Measurements from ENCODE around the gene STK17A. TPM values are rescaled to one million over a fixed set of nuclear protein-coding genes. Genes with fewer than 3 reads are reported as not detected.

STK17A gene
- total RNA-seq, 2 donors from 2014 or later, result 49.2 to 56.4 TPM

- H3K36me3 Mint-ChIP-seq (ENCODE audit: insufficient read depth in 2 of 2), result peaks cover 0 to 3% of the 10 kb centered on the region in 2 donors
- no peak overlapping the region for H3K27ac Mint-ChIP-seq
- H3K9me3 Mint-ChIP-seq, result peaks cover 0 to 3% of the 10 kb centered on the region in 2 donors
- peaks cover 15% of the 10 kb centered on the region for H3K4me1 Mint-ChIP-seq (ENCODE audit: low read depth)
- ATAC-seq (replicated peaks in 1 of 2) (peak; percentile 71 to 84), DNase-seq (peak in 1 of 2 donors; percentile 10)
- H3K4me3 Mint-ChIP-seq, result peak overlapping the region; percentile 1 to 45
- peaks cover 12% of the 10 kb centered on the region for H3K27me3 Mint-ChIP-seq (ENCODE audit: low read depth)
Observed at GRCh38 chr7:43553999-43554398, 28.9 kb upstream of the STK17A start.

- peaks cover 15% of the 10 kb centered on the region for H3K4me1 Mint-ChIP-seq (ENCODE audit: low read depth)
- ATAC-seq (replicated peaks in 1 of 2), result peak; percentile 4 to 11
Observed at GRCh38 chr7:43554423-43554822, 28.5 kb upstream of the STK17A start.

GRCh38 chr7:43557831-43558495 is 24.9 kb upstream of the STK17A start:
- DNase-seq, result no peak
- Mint-ChIP-seq H3K4me3 (no peak overlapping the region), H3K9me3 (peaks cover 0 to 3% of the 10 kb centered on the region in 2 donors), H3K36me3 (ENCODE audit: insufficient read depth in 2 of 2) (peaks cover 0 to 3% of the 10 kb centered on the region in 2 donors), H3K27me3 (ENCODE audit: low read depth) (peaks cover 26% of the 10 kb centered on the region), H3K4me1 (ENCODE audit: low read depth) (peaks cover 15% of the 10 kb centered on the region), H3K27ac (no peak overlapping the region)
- ATAC-seq (replicated peaks in 1 of 2), result no peak

More at GRCh38 chr7:43554423-43554822, 28.5 kb upstream of the STK17A start:
- no peak for DNase-seq
- Mint-ChIP-seq H3K27me3 (ENCODE audit: low read depth) (peaks cover 12% of the 10 kb centered on the region), H3K27ac (no peak overlapping the region), H3K36me3 (ENCODE audit: insufficient read depth in 2 of 2) (peaks cover 0 to 3% of the 10 kb centered on the region in 2 donors), H3K9me3 (peaks cover 0 to 3% of the 10 kb centered on the region in 2 donors), H3K4me3 (peak overlapping the region; percentile 1 to 50)

GRCh38 chr7:43559171-43559945 is 23.6 kb upstream of the STK17A start:
- no peak overlapping the region for H3K27ac Mint-ChIP-seq
- peaks cover 5% of the 10 kb centered on the region for H3K4me1 Mint-ChIP-seq (ENCODE audit: low read depth)
- peaks cover 34% of the 10 kb centered on the region for H3K27me3 Mint-ChIP-seq (ENCODE audit: low read depth)
- ATAC-seq (replicated peaks in 1 of 2), result no peak
- H3K4me3 Mint-ChIP-seq, result no peak overlapping the region
- no peak for DNase-seq
- peaks cover 0 to 3% of the 10 kb centered on the region in 2 donors for H3K9me3 Mint-ChIP-seq
- no peaks in the 10 kb centered on the region for H3K36me3 Mint-ChIP-seq (ENCODE audit: insufficient read depth in 2 of 2)

- H3K4me3 Mint-ChIP-seq, result no peak overlapping the region
- peaks cover 35% of the 10 kb centered on the region for H3K27me3 Mint-ChIP-seq (ENCODE audit: low read depth)
- H3K4me1 Mint-ChIP-seq (ENCODE audit: low read depth), result no peaks in the 10 kb centered on the region
- no peak overlapping the region for H3K27ac Mint-ChIP-seq
- peaks cover 0 to 3% of the 10 kb centered on the region in 2 donors for H3K9me3 Mint-ChIP-seq
- ATAC-seq (replicated peaks in 1 of 2), result no peak
- H3K36me3 Mint-ChIP-seq (ENCODE audit: insufficient read depth in 2 of 2), result no peaks in the 10 kb centered on the region
- no peak for DNase-seq
Observed at GRCh38 chr7:43559946-43560335, 23.0 kb upstream of the STK17A start.

- Mint-ChIP-seq H3K4me3 (no peak overlapping the region), H3K36me3 (ENCODE audit: insufficient read depth in 2 of 2) (no peaks in the 10 kb centered on the region), H3K27ac (no peak overlapping the region), H3K27me3 (ENCODE audit: low read depth) (peaks cover 37% of the 10 kb centered on the region), H3K4me1 (ENCODE audit: low read depth) (no peaks in the 10 kb centered on the region), H3K9me3 (peaks cover 0 to 3% of the 10 kb centered on the region in 2 donors)
- no peak for DNase-seq
- no peak for ATAC-seq (replicated peaks in 1 of 2)
Observed at GRCh38 chr7:43560742-43561330, 22.1 kb upstream of the STK17A start.

- no peak for DNase-seq
- Mint-ChIP-seq H3K27me3 (ENCODE audit: low read depth) (peaks cover 33% of the 10 kb centered on the region), H3K4me1 (ENCODE audit: low read depth) (no peaks in the 10 kb centered on the region), H3K27ac (no peak overlapping the region), H3K36me3 (ENCODE audit: insufficient read depth in 2 of 2) (no peaks in the 10 kb centered on the region), H3K9me3 (peaks cover 0 to 3% of the 10 kb centered on the region in 2 donors), H3K4me3 (no peak overlapping the region)
- no peak for ATAC-seq (replicated peaks in 1 of 2)
Observed at GRCh38 chr7:43562383-43562782, 20.5 kb upstream of the STK17A start.

- Mint-ChIP-seq H3K27ac (no peak overlapping the region), H3K4me3 (no peak overlapping the region), H3K9me3 (no peaks in the 10 kb centered on the region), H3K36me3 (ENCODE audit: insufficient read depth in 2 of 2) (no peaks in the 10 kb centered on the region), H3K27me3 (ENCODE audit: low read depth) (peaks cover 33% of the 10 kb centered on the region), H3K4me1 (ENCODE audit: low read depth) (peaks cover 21% of the 10 kb centered on the region)
- ATAC-seq (replicated peaks in 1 of 2) (no peak), DNase-seq (no peak)
Observed at GRCh38 chr7:43565786-43566185, 17.1 kb upstream of the STK17A start.

GRCh38 chr7:43568529-43568928 is 14.4 kb upstream of the STK17A start:
- Mint-ChIP-seq H3K27me3 (ENCODE audit: low read depth) (peaks cover 13% of the 10 kb centered on the region), H3K9me3 (no peaks in the 10 kb centered on the region), H3K27ac (no peak overlapping the region), H3K4me3 (no peak overlapping the region), H3K4me1 (ENCODE audit: low read depth) (peaks cover 41% of the 10 kb centered on the region), H3K36me3 (ENCODE audit: insufficient read depth in 2 of 2) (no peaks in the 10 kb centered on the region)
- ATAC-seq (replicated peaks in 1 of 2) (no peak), DNase-seq (no peak)

GRCh38 chr7:43569424-43569823 is 13.5 kb upstream of the STK17A start:
- Mint-ChIP-seq H3K27me3 (ENCODE audit: low read depth) (peaks cover 10% of the 10 kb centered on the region), H3K27ac (no peak overlapping the region), H3K9me3 (no peaks in the 10 kb centered on the region), H3K4me3 (no peak overlapping the region), H3K4me1 (ENCODE audit: low read depth) (peaks cover 41% of the 10 kb centered on the region), H3K36me3 (ENCODE audit: insufficient read depth in 2 of 2) (no peaks in the 10 kb centered on the region)
- DNase-seq (no peak), ATAC-seq (replicated peaks in 1 of 2) (peak; percentile 52 to 59)

GRCh38 chr7:43570688-43571365 is 12.1 kb upstream of the STK17A start:
- Mint-ChIP-seq H3K4me1 (ENCODE audit: low read depth) (peaks cover 41% of the 10 kb centered on the region), H3K27me3 (ENCODE audit: low read depth) (no peaks in the 10 kb centered on the region), H3K9me3 (no peaks in the 10 kb centered on the region), H3K27ac (peak overlapping the region; percentile 20), H3K4me3 (no peak overlapping the region), H3K36me3 (ENCODE audit: insufficient read depth in 2 of 2) (no peaks in the 10 kb centered on the region)
- ATAC-seq (replicated peaks in 1 of 2) (no peak), DNase-seq (no peak)

GRCh38 chr7:43572516-43573049 is 10.3 kb upstream of the STK17A start:
- Mint-ChIP-seq H3K27me3 (ENCODE audit: low read depth) (no peaks in the 10 kb centered on the region), H3K4me1 (ENCODE audit: low read depth) (peaks cover 45% of the 10 kb centered on the region), H3K36me3 (ENCODE audit: insufficient read depth in 2 of 2) (no peaks in the 10 kb centered on the region), H3K4me3 (no peak overlapping the region), H3K27ac (no peak overlapping the region), H3K9me3 (no peaks in the 10 kb centered on the region)
- DNase-seq, result peak; percentile 51 to 60
- ATAC-seq (replicated peaks in 1 of 2), result peak; percentile 96 to 98
